ENCODE data around the gene TPRG1L.

TPRG1L gene

DNA sequence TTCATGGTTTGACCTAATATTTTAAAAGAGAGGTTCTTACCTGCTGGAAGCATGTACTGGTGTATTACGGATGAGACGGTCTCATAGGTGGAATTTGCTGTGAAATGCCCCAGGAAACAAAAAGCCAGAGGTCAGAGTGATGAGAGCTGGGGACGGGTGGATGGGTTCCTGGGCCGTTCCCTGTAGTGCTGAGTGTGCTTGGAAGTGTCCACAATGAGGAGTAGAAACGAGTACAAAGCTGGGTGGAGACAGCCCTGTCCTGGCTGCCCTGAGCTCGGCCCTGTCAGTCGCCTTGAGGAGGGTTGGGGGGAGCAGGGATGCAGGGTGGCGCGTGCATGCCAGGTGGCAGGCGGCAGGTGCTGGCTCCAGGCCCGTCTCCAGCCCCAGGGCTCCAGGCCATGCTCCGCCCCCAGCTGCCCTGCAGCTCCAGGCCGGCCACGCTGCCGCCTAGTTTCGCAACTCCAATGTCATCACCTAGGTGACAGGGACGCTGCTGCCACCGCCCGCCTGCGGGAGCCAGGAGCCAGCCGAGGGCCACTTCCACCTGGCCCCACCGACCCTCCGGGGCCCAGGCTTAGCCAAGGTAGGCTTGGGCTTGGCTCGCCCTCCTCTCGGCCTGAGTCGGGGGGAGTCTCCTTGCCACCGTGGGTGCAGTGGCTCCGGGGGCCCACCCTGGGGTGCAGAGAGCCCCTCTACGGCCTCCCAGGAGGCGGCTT, 43.9 kb downstream of the TPRG1L start:
- DNase-seq, result peak; percentile 89 to 95

DNA sequence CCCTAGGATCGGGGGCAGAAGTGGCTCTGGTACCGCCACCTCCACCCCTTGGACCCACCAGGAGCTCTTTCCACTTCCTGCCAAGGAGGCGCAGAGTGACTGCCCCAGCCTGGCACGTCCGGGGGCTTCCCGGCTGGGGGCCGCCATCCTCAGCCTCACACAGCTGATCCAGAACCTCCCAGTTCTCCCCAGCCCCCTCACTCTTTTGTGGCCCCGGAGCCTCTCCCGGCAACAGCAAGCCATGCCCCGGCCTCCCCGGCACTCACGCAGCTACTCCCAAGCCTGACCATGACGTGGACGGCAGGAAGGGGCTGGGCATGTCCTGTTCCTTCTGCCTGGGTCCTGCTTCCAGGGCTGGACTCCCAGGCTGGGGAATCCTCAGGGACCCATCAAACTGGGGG, 44.6 kb downstream of the TPRG1L start:
- DNase-seq, result no peak

DNA sequence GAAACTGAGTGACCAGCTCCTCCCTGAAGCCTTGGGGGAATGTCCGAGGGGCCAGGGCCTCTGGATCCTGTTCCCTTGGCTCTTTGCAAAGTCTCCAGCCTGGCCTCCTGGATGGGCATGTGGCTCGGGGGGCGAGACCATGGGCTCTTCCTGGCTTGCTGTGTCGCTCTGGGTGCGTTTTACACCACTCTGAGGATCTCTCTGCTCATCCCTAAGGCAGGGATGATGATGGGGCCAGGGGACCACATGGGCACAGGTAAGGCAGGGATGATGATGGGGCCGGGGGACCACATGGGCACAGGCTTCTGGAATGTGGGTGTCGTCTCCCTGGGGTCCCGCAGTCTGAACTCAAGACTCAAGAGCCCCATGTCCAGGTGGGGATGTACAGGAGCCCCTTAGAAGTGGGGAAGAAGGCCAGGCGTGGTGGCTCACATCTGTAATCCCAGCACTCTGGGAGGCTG, 45.2 kb downstream of the TPRG1L start:
- DNase-seq, result no peak

DNA sequence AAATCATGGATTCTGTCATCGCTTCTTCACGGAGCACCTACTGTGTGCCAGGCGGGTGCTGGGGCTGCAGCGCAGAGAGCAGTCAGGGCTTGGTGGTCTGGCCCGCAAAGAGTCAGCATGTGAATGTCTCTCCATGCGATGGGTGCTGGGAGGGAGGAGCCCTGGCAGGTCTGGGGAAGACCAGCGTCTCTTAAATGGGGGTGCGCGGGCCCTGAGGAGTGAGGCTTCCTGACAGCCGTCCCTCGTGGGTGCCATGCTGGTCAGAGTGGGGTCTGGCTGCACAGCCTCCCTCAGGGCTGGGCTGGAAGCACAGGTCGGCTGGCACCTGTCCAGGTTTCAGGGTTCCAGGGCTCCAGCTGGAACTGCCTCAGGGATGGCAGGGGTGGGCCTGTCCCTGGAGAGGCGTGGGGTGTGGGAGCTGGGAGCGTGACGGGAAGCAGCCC, 46.0 kb downstream of the TPRG1L start:
- no peak for DNase-seq

DNA sequence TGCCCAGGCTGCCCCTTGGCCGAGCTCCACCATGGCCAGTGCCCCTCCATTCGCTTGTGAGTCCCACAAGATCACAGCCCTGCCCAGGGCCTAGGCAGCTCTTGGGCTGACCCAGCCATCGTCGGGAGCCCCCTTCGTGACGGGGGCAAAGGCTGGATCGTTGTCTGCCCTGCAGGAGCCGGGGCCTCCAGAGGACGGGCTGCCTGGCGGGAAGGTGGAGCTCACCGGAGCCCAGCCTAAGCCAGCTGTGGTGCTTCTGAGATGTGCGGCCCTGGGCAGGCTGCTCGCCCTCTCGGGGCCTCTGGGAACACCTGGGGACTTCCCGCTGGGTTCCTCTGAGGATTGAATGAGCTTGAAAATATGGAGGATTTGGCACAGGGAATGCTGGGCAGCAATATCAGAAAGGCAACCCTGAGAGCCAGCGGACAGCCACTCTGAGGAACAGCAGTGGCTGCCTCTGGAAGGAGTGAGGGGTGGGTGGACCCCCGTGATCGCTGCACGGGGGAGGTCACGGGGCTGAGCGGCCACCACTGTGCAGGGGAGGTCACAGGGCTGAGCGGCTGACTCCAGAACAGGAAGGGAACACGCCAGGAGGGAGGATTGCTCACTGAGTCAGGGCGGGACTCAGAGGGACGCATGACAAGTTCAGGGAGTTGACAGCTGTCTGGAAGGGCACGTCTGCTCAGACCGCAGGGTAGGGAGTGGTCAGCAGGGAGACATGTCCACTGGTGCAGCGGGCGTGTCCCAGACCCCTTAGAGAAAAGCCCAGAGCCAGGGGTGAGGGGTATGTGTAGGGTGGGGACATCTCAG, 46.8 kb downstream of the TPRG1L start:
- DNase-seq, result no peak

DNA sequence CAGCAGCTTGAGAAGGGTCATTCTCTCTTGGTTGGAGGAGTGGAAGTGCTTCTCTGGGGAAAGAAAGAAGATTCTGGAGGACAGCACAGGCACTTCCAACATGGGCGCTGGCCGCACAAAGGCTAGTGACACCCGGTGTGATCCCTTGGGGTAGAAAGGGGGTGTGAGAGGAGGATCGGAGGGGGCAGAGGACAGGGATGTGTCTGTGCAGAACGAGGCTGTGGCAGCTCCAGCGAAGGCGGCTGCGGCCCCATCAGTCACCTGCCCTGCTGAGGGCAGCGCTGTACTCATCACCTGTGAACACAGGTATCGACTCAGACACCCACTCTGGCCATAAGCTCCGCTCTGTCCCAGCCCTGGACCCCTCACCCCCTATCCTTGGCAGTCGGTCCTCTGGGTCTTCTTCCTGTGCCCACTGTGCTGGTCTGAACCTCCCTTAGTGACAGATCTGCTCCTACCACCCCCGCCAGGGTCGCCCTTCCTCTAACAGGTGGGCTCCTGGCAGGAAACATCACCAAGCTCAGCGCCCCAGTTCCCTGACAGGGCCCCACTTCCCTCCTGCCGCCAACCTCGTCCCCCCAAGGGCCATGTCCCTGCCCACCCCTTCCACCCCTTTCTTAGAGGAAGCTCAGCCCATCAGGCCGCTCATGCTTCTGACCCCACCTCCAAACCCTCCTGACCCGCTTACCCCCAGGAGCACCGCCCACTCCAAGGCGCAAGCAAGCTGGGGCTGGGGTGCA, 47.6 kb downstream of the TPRG1L start:
- DNase-seq, result no peak

DNA sequence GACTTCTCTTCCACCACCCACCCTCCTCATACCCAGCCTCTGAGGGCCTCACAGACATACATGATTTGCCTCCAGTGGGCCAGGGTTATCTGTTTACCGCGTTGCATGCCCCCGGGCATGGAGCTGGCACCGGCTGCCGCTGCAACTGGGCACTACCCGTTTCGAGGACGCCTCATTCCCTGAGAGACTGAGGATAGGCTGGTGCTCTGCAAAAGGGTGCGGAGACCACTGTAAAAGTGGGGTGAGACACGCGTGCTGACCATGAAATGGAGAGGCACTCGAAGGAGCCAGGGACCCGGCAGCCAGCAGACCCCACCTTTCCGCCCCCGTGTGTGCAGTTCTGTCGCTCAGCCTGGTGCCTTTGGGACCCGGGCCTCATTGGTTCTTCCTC, 48.2 kb downstream of the TPRG1L start:
- DNase-seq, result no peak

DNA sequence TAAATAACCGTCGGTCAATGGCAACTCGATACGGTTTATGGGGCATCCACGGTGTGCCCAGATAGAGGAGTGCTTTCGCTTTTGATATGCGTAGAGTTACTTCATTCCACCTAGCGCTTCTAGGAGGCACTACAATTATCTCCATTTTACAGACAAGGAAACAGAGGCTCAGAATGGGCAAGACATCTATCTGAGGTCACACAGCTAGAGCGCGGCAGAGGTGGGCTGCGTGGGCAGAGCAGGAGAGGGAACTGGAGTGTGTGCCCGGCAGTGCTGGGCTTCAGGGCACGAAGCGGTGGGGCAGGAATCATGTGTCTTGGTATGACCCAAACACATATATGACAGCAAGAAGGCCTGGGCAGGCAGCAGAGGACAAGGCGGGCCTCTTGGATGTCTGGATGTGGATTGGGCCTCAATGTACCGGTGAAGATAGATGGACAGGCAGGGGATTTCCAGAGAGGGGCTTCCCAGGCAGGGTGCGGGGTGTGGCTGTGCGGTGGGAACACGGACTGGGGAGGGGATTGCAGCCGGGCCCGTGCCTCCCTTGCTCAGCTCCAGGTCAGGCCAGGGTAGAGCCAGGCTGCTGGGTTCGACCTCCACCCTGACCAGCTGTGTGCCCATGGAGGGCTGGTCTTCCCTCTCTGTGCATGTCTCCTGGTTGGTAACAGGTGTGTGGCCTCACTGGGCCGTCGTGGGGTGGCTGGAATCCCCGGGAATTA, 48.7 kb downstream of the TPRG1L start:
- no peak for DNase-seq

DNA sequence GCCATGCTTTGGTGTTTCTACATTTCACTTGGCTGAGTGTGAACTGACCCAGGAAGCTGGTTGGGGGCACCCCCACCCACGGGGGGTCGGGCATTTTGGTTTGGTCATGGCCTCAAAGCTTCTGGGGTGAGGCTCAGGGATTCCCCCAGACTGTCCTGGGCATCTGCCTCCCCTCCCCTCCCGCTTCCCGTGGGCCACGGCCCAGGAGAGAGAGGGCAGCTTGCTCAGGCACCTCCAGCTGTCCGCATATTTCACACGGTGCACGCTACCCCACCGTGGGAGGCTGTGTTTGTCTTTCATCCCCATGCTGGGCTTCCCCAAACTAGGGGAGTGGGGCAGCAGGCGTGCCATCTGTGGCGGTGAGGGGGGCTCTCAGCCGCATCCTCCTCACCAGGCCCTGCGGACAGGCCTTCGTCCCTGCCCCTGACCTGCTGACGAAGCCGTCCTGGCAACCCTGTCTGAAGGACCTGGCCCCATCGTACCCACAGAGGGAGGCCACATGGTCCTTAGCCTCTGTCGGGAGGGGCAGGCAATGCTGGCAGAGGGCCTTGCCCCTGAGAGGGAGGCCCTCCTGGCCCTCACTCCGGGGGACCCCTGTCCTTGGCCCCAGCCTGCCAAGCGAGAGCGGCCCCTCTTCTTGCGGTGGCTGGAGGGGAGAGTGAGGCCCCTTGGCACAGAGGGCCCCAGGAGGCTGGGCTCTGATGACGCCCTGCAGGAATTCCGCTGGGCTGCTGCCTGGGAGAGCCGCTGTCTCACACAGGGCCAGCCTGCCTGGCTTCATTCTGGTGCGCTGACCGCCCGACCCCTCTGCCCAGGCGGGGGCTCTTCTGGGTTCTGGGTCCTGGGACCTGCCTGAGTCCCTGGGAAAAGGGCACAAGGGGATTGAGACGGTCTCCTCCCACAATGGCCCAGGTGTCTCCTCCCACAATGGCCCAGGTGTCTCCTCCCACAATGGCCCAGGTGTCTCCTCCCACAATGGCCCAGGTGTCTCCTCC, 49.6 kb downstream of the TPRG1L start:
- no peak for DNase-seq

DNA sequence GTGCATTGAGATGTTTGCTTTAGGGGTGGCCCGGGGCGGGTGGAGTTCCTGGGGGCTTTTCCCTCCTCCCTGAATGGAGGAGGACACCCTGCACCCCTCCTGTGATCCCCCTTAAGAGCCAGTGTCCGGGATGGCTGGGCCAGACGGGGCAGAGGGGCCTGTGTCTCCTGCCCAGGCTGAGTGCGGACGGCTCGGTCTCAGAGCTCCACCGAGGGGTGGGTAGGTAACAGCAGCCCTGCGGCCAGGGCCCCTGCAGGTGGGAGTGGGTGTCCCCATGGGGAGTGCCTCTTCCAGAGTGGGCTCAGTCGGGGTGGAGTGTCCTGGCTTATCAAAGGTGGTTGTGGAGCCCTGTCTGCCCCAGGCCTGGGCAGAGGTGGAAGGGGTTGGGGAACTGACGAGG, 50.6 kb downstream of the TPRG1L start:
- DNase-seq, result no peak

DNA sequence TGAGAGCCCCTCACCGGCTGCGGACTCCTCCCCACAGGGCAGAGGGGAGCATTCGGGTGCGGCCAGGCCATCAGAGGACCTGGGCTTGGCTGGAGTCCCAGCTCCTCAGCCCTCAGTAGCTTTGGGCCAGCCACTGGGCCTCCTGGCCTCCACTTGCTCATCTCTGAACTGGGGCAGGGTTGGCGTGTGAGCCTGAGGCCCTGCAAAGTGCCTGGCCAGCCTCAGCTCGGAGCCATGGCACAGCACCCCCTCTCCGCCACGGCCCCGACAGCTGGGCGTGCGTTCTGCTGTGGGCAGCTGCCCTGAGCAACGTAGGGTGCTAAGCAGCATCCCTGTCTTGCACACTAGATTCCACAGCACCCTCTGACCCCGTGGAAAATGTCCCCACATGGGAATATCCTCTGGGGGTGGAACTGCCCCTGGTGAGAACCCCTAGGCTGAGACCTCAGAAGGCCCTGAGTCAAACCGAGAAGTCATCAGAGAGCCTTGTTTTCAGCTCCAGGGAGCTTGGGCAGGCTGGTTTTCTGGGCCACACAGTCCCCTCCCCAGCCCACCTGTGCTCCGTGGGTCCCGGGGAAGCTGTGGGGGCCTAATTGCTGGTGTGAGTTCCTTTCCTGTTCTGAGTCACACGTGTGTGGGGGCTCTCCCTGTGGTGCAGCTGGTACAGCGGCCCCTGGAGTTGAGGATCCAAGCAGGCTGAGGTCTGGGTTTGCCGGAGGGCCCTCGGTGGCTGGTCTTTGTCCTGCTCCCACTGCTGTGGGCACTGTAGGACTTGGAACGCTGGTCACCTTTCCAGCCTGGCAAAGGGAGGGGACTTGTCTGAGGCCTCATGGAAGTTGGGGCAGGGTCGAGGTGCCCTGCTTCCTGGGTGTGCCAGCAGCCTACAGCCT, 52.0 kb downstream of the TPRG1L start:
- DNase-seq, result no peak

DNA sequence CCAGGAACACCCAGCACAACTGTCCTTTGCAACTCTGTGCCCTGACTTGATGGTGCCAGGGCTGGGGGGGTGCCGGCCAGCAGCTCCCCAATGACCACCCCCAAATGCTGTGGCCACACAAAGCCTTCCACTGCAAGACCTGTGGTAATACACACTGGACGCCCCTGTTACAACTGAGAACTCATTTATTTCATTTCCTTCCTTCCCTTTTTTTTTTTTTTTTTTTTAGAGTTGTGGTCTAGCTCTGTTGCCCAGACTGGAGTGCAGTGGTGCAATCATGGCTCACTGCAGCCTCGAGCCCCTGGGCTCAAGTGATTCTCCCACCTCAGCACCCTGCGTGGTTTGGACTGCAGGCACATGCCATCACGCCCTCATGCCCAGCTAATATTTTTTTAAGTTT, 52.7 kb downstream of the TPRG1L start:
- no peak for DNase-seq

DNA sequence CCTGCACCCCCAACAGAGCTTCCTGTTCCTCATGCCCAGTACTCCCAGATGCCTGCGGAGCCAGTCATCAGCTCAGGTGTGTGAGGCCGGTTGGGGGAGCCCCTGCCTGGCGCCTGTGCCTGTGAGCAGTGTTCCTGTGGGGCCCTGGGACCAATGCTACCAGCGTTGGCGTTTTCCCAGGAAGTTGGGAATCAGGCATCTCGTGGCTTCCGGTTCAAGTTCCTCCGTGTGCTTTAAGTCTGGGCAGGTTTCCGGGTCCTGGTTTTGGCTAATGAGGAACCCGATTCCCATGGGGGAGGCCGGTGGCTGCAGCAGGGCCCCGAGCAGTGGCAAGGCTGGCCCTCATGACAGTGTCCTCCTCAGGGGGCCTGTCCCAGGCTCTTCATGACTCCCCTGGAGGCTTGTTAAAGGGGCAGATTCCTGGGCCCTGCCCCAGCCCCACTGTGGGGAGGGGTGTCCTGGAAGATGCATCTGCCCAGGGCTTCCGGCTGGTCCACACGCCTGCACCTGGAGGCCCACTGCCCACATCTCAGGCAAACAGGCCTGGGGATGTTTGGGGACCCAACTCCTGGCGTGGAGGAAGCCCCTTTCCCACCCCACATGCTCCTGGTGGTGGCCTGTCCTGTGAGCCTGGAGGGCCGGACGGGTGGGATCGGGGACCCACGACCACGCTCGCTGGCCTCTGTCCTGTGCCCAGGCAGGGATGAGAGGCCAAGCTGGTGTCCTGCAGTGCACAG, 53.7 kb downstream of the TPRG1L start:
- DNase-seq, result no peak

DNA sequence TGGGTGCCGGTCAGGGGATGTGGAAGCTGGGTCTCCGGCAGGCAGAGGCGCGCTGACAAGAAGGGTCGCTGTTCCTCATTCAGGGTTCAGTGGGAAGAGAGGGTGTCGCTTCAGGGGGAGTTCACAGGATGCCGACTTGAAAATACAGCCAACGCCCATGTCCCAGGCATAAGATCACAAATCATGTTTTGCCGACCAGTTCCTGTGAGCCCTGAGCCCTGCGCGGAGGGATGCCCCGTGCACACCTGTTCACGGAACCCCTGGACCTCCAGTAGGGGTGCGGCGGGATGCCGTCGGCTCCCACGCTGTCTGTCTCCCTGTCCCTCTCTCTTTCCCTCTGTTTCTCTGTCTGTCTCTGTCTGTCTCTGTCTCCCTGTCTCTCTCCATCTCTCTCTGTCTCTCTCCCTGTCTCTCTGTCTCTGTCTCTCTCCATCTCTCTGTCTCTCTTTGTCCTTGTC, 54.3 kb downstream of the TPRG1L start:
- no peak for DNase-seq

Measured in SHP77 (cell line).